H1 (cell line): ENCODE results near the gene PRR16. TPM values are rescaled to one million over a fixed set of nuclear protein-coding genes. Genes with fewer than 3 reads are reported as not detected.

Source experiments
- CTCF ChIA-PET: fragments of 300-600 bp; sonication (Branson Sonifier 250); formaldehyde crosslinking; loops from one replicate; lab custom pipeline; 2021; ENCODE audit not compliant: partially characterized antibody; lab: Charles Lee
- POLR2A ChIA-PET: fragments of 300-600 bp; sonication (Branson Sonifier 250); formaldehyde crosslinking; loops from one replicate; lab custom pipeline; 2021; ENCODE audit warnings: inconsistent platforms; ENCODE audit not compliant: partially characterized antibody; lab: Charles Lee
- DNase-seq, 2 experiments: peaks; one replicate each; pipeline versions ENCODE4 v3.0.0 to v3.0.0-alpha.2; 2010 to 2022; ENCODE audit warnings: low spot score in 2 of 2, low read depth in 1 of 2, mixed read lengths in 1 of 2
- FAIRE-seq: peaks from 2 replicates; lab custom pipeline; 2011; peaks lifted over from hg19 to GRCh38; lab: Jason Lieb, UNC
- H2AFZ ChIP-seq: 2 replicates; pipeline ENCODE4 v1.8.1; 2012; ENCODE audit warnings: low read length, inconsistent platforms
- H2AK5ac ChIP-seq: 2 replicates; pipeline ENCODE4 v1.6.1; 2013; ENCODE audit warnings: low read depth, low read length
- H2BK120ac ChIP-seq: replicated peaks from 2 replicates; pipeline ENCODE3; 2013; ENCODE audit warnings: low read depth, low read length, inconsistent platforms
- H2BK12ac ChIP-seq: 2 replicates; pipeline ENCODE4 v1.6.1; 2013; ENCODE audit warnings: low read depth, low read length
- H2BK15ac ChIP-seq: 2 replicates; pipeline ENCODE4 v1.6.1; 2013; ENCODE audit warnings: low read length
- H2BK20ac ChIP-seq: 2 replicates; pipeline ENCODE4 v1.6.1; 2013; ENCODE audit warnings: low read length
- H2BK5ac ChIP-seq: 2 replicates; pipeline ENCODE4 v1.6.1; 2013; ENCODE audit warnings: low read depth, low read length
- H3K14ac ChIP-seq: 2 replicates; pipeline ENCODE4 v1.6.1; 2013; ENCODE audit warnings: inconsistent platforms; ENCODE audit not compliant: insufficient read length
- H3K18ac ChIP-seq: 2 replicates; pipeline ENCODE4 v1.6.1; 2013; ENCODE audit warnings: low read length; ENCODE audit errors: extremely low read depth
- H3K23ac ChIP-seq: 2 replicates; pipeline ENCODE4 v1.6.1; 2013; ENCODE audit warnings: inconsistent platforms; ENCODE audit not compliant: insufficient read length
- H3K23me2 ChIP-seq: 2 replicates; pipeline ENCODE4 v1.6.1; 2013; ENCODE audit warnings: low read depth, low read length
- H3K27ac ChIP-seq: 2 replicates; pipeline ENCODE4 v1.6.1; 2011; ENCODE audit warnings: low read depth, low read length, inconsistent platforms
- H3K27me3 ChIP-seq, 4 experiments: replicated peaks in 1 of 4; 1 replicate in 1 of 4; 2 replicates in 3 of 4; pipeline versions ENCODE4 v1.6.1 to v1.8.1; 2011 to 2013; ENCODE audit warnings: low read length in 3 of 4, mild to moderate bottlenecking in 3 of 4, inconsistent platforms in 2 of 4, mixed read lengths in 2 of 4, moderate library complexity in 1 of 4; ENCODE audit not compliant: control insufficient read depth in 3 of 4, insufficient read depth in 3 of 4; ENCODE audit errors: extremely low read depth in 1 of 4
- H3K36me3 ChIP-seq, 4 experiments: 2 replicates each; pipeline versions ENCODE4 v1.6.1 to v1.8.1; 2011 to 2013; ENCODE audit warnings: mild to moderate bottlenecking in 4 of 4, low read length in 3 of 4, moderate library complexity in 2 of 4, control low read depth in 1 of 4, inconsistent platforms in 1 of 4; ENCODE audit not compliant: insufficient read depth in 4 of 4, control insufficient read depth in 2 of 4
- H3K4ac ChIP-seq: replicated peaks from 2 replicates; pipeline ENCODE3; 2013; ENCODE audit warnings: low read length, low read depth, mixed read lengths, inconsistent platforms; ENCODE audit not compliant: insufficient read length
- H3K4me1 ChIP-seq, 4 experiments: replicated peaks in 1 of 4; 1 replicate in 1 of 4; 2 replicates in 3 of 4; pipeline versions ENCODE4 v1.6.1 to v1.8.1; 2011 to 2013; ENCODE audit warnings: low read length in 3 of 4, inconsistent platforms in 2 of 4, mixed read lengths in 1 of 4; ENCODE audit not compliant: insufficient read depth in 4 of 4, control insufficient read depth in 3 of 4
- H3K4me2 ChIP-seq, 2 experiments: 2 replicates each; pipeline versions ENCODE4 v1.6.1 to v1.8.1; 2011 to 2013; ENCODE audit warnings: low read depth in 2 of 2, low read length in 2 of 2, control low read depth in 1 of 2, inconsistent platforms in 1 of 2, mild to moderate bottlenecking in 1 of 2; ENCODE audit not compliant: insufficient read depth in 1 of 2
- H3K4me3 ChIP-seq, 4 experiments: fragments of 200-600, 300-600 bp in 1 of 4; sonication (generic), shearing (Covaris generic), sonication (Bioruptor Twin) in 1 of 4; 2 replicates each; pipeline versions ENCODE4 v1.5.1 to v1.8.1; 2011 to 2016; ENCODE audit warnings: low read length in 4 of 4, low read depth in 3 of 4, control low read depth in 2 of 4, inconsistent platforms in 2 of 4, mild to moderate bottlenecking in 2 of 4, mixed read lengths in 1 of 4, moderate library complexity in 1 of 4; ENCODE audit not compliant: insufficient read depth in 2 of 4; ENCODE audit errors: extremely low read depth in 1 of 4
- H3K56ac ChIP-seq: replicated peaks from 2 replicates; pipeline ENCODE3; 2013; ENCODE audit warnings: low read depth, mild to moderate bottlenecking, mixed read lengths, low read length, inconsistent platforms; ENCODE audit not compliant: insufficient read length
- H3K79me1 ChIP-seq: 2 replicates; pipeline ENCODE4 v1.6.1; 2013; ENCODE audit warnings: low read depth, low read length, control low read depth
- H3K79me2 ChIP-seq, 2 experiments: 2 replicates each; pipeline versions ENCODE4 v1.6.1 to v1.8.1; 2012 to 2013; ENCODE audit warnings: low read length in 2 of 2, mild to moderate bottlenecking in 2 of 2, inconsistent platforms in 1 of 2; ENCODE audit not compliant: insufficient read depth in 2 of 2, control insufficient read depth in 1 of 2
- H3K9ac ChIP-seq, 4 experiments: replicated peaks in 1 of 4; 1 replicate in 1 of 4; 2 replicates in 3 of 4; pipeline versions ENCODE4 v1.6.1 to v1.8.1; 2011 to 2013; ENCODE audit warnings: low read depth in 3 of 4, low read length in 3 of 4, control low read depth in 2 of 4, mild to moderate bottlenecking in 2 of 4, moderate library complexity in 2 of 4, inconsistent platforms in 1 of 4; ENCODE audit errors: extremely low read depth in 1 of 4
- H3K9me3 ChIP-seq, 2 experiments: 2 replicates each; pipeline versions ENCODE4 v1.6.1 to v1.8.1; 2012 to 2013; ENCODE audit warnings: mild to moderate bottlenecking in 2 of 2, moderate library complexity in 2 of 2, control low read depth in 1 of 2, inconsistent platforms in 1 of 2, low read depth in 1 of 2, low read length in 1 of 2, mixed read lengths in 1 of 2; ENCODE audit not compliant: insufficient read depth in 2 of 2
- H4K20me1 ChIP-seq, 2 experiments: replicated peaks in 1 of 2; 2 replicates each; pipeline versions ENCODE3 to v1.8.1; 2011 to 2013; ENCODE audit warnings: inconsistent platforms in 2 of 2, low read length in 2 of 2, mild to moderate bottlenecking in 1 of 2; ENCODE audit not compliant: insufficient read depth in 2 of 2, control insufficient read depth in 1 of 2
- H4K5ac ChIP-seq: 2 replicates; pipeline ENCODE4 v1.6.1; 2013; ENCODE audit warnings: low read length, low read depth, mixed read lengths, inconsistent platforms; ENCODE audit not compliant: insufficient read length
- H4K8ac ChIP-seq: 2 replicates; pipeline ENCODE4 v1.8.0; 2013; ENCODE audit warnings: mild to moderate bottlenecking, moderate library complexity, low read length, inconsistent platforms; ENCODE audit not compliant: insufficient read depth; ENCODE audit errors: extremely low read depth
- H4K91ac ChIP-seq: replicated peaks from 2 replicates; pipeline ENCODE3; 2013; ENCODE audit warnings: low read length, mixed read lengths, inconsistent platforms; ENCODE audit not compliant: insufficient read length
- BRCA1 ChIP-seq: IDR thresholded peaks from 2 replicates; pipeline ENCODE4 v1.6.1; 2012; ENCODE audit warnings: low read depth, low read length, improper control_type of control experiment
- CTBP2 ChIP-seq: IDR thresholded peaks from 2 replicates; pipeline ENCODE4 v1.7.0; 2011; ENCODE audit warnings: borderline replicate concordance, mild to moderate bottlenecking, moderate library complexity, mixed read lengths, low read length; ENCODE audit not compliant: insufficient read depth, insufficient read length
- EZH2 ChIP-seq: fragments of 200-600 bp; sonication (generic); IDR thresholded peaks from 2 replicates; pipeline ENCODE4 v1.7.1; 2012; ENCODE audit warnings: low read depth, mild to moderate bottlenecking, moderate library complexity, low read length, inconsistent platforms; ENCODE audit not compliant: severe bottlenecking
- POLR2AphosphoS5 ChIP-seq: IDR thresholded peaks from 2 replicates; pipeline ENCODE4 v1.6.1; 2011; ENCODE audit warnings: low read depth, low read length
- SIX5 ChIP-seq: IDR thresholded peaks from 2 replicates; pipeline ENCODE4 v1.6.1; 2011; ENCODE audit warnings: mild to moderate bottlenecking, low read depth, low read length
- SP4 ChIP-seq: IDR thresholded peaks from 2 replicates; pipeline ENCODE4 v1.6.1; 2012; ENCODE audit warnings: low read length, inconsistent platforms
- TAF1 ChIP-seq: IDR thresholded peaks from 2 replicates; pipeline ENCODE4 v1.6.1; 2011; ENCODE audit warnings: mild to moderate bottlenecking, low read depth, low read length
- WGBS, 2 experiments: shearing (Covaris generic) in 1 of 2; methylation state at CpG; one replicate each; pipeline versions ENCODE4 v1.1.6 to v1.1.7; 2013 to 2015; ENCODE audit warnings: low lambda C conversion rate in 2 of 2, mixed read lengths in 2 of 2, inconsistent platforms in 1 of 2, low coverage in 1 of 2, missing lambda C conversion rate in 1 of 2; ENCODE audit not compliant: insufficient replicate concordance in 2 of 2, insufficient coverage in 1 of 2, insufficient read length in 1 of 2; ENCODE audit errors: extremely low coverage in 1 of 2, missing lambda C conversion rate in 1 of 2; 5-methylcytosine and 5-hydroxymethylcytosine counted together
- polyA plus RNA-seq, 7 experiments: library from polyadenylated mRNA; depleted of rRNA in 3 of 7; stranded (reverse) in 5 of 7; unstranded in 2 of 7; fragments of >200 nt in 5 of 7; fragments of 200-250 nt in 2 of 7; gene quantifications; 1 replicate in 5 of 7; 2 replicates in 1 of 7; 4 replicates in 1 of 7; pipeline versions ENCODE4 v1.2.1 to v1.2.3, GENCODE V29; 2011 to 2013; ENCODE audit warnings: missing spikeins in 2 of 7, mixed read lengths in 2 of 7
- total RNA-seq: library from RNA; stranded (reverse); fragmentation: NEBNext Ultra II Directional; extraction: Animal tissue kit (Norgen Biotek cat#: 25700); gene quantifications from 2 replicates; pipeline ENCODE4 v1.2.1, GENCODE V29; 2021

The PRR16 gene
- total and polyA plus RNA-seq, 2 of the 8 experiments (the other 6 are each of a cell fraction or from before 2014, with no cell fraction given) = 0.73 to 1.6 TPM

GRCh38 chr5:120544043-120544442 lies 79.9 kb downstream of the PRR16 start:
- Histone ChIP-seq H2BK5ac (no peak overlapping the region), H3K27me3 (no peaks in the 10 kb centered on the region), H3K27ac (no peak overlapping the region), H3K14ac (no peak overlapping the region), H3K9me3 (no peaks in the 10 kb centered on the region)
- CTCF ChIA-PET = no interaction called here
- TF ChIP-seq BRCA1 = no peak
- TF ChIP-seq EZH2 = no peak
- TF ChIP-seq SIX5 = no peak
- TF ChIP-seq TAF1 = no peak
- TF ChIP-seq POLR2AphosphoS5 = no peak
- TF ChIP-seq CTBP2 = no peak
- no peak for TF ChIP-seq SP4
- TF ChIP-seq, all 59 proteins: peak for 0
- H2BK20ac ChIP-seq = no peak overlapping the region
- H2BK15ac ChIP-seq = no peak overlapping the region
- no peak overlapping the region for H2AK5ac ChIP-seq
- 87% methylated on average over 2 of the region's 2 CpGs; no CpG with 5 or more reads in 1 of the 2 experiments for WGBS, 2 experiments
- no peak overlapping the region for H2AFZ ChIP-seq
- H3K4me2 ChIP-seq = no peak overlapping the region
- peaks cover 0 to 4% (median 0%) of the 10 kb centered on the region in 4 experiments; a peak in 1 of 7 replicates for H3K4me1 ChIP-seq
- no peak overlapping the region for H4K8ac ChIP-seq
- H3K9ac ChIP-seq = no peak overlapping the region
- POLR2A ChIA-PET = no interaction called here
- no peak overlapping the region for H4K91ac ChIP-seq
- no peak overlapping the region for H2BK12ac ChIP-seq
- DNase-seq = no peak
- no peak overlapping the region for H3K4ac ChIP-seq
- no peak overlapping the region for H3K56ac ChIP-seq
- H4K20me1 ChIP-seq = no peaks in the 10 kb centered on the region
- H3K36me3 ChIP-seq = no peaks in the 10 kb centered on the region
- H3K79me2 ChIP-seq = no peaks in the 10 kb centered on the region
- H3K79me1 ChIP-seq = no peaks in the 10 kb centered on the region
- H3K23me2 ChIP-seq = no peaks in the 10 kb centered on the region
- no peak overlapping the region for H3K4me3 ChIP-seq
- no peak overlapping the region for H3K23ac ChIP-seq
- no peak for FAIRE-seq
- H3K18ac ChIP-seq = no peak overlapping the region
- no peak overlapping the region for H2BK120ac ChIP-seq
- no peak overlapping the region for H4K5ac ChIP-seq
